Right lobe of liver (tissue), 4 donors: ENCODE results near the gene DOCK2.

ENCODE experiments used
- POLR2A ChIP-seq: fragments of 450-650 bp; IDR thresholded peaks from one replicate; pipeline ENCODE4 v1.6.1; 2017; ENCODE audit warnings: antibody characterized with exemption, mild to moderate bottlenecking
- TF ChIP-seq, protein P1 (sequence below), 4 donors: fragments of 200-600 bp in 3 of 4; fragments of 450-650 bp in 1 of 4; IDR thresholded peaks; one replicate each; pipeline versions ENCODE4 v1.5.1 to v1.8.0; 2016 to 2022; ENCODE audit warnings: antibody characterized with exemption in 4 of 4, mild to moderate bottlenecking in 2 of 4
- donor health status: DM: no; HTN: no; CAD: no.
- donor health status: DM: no; HTN: no; CAD: no.
- donor health status: DM: no; HTN: yes; CAD: no.

DNA sequence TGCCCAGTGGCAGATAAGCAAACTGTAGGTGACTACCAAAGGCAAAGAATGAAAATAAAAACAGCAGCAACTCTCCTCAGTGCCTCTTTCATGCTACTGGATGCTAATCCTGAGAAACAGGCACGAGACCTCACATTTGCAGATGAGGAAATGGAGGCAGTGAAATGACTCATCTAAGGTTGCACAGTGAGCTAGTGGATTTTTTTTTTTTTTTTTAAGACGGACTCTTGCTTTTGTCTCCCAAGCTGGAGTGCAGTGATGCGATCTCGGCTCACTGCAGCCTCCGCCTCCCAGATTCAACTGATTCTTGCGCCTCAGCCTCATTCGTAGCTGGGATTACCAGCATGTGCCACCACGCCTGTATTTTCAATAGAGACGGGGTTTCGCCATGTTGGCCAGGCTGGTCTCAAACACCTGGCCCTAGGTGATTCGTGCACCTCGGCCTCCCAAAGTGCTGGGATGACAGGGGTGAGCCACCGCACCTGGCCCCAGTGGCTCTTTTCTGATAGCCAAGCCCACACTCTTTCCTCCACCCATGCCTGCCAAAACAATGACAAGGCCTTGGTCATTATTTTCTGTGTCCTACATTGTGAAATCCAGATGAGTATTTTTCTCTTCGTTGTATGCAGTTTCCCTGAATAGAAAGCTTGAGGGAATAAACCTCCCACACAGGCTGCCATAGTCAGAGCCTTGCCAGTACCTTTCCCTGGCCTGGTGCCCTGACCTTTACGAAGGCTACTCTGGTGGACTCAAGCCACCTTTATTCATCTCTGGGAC is 19.2 kb downstream of the DOCK2 start:
- TF ChIP-seq, protein P1, sequence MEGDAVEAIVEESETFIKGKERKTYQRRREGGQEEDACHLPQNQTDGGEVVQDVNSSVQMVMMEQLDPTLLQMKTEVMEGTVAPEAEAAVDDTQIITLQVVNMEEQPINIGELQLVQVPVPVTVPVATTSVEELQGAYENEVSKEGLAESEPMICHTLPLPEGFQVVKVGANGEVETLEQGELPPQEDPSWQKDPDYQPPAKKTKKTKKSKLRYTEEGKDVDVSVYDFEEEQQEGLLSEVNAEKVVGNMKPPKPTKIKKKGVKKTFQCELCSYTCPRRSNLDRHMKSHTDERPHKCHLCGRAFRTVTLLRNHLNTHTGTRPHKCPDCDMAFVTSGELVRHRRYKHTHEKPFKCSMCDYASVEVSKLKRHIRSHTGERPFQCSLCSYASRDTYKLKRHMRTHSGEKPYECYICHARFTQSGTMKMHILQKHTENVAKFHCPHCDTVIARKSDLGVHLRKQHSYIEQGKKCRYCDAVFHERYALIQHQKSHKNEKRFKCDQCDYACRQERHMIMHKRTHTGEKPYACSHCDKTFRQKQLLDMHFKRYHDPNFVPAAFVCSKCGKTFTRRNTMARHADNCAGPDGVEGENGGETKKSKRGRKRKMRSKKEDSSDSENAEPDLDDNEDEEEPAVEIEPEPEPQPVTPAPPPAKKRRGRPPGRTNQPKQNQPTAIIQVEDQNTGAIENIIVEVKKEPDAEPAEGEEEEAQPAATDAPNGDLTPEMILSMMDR (IDR thresholded peaks at IDR 0.05), result no peak
- TF ChIP-seq POLR2A, result no peak
